ENCODE measurements around the gene TNFRSF18. TPM values are rescaled to one million over a fixed set of nuclear protein-coding genes. Genes with fewer than 3 reads are reported as not detected.
A peak's percentile ranks its signal among the peaks of the same experiment; 100 is the strongest.

Gene TNFRSF18
- total RNA-seq, 1 donor from 2014 or later = 1.2 TPM

DNA sequence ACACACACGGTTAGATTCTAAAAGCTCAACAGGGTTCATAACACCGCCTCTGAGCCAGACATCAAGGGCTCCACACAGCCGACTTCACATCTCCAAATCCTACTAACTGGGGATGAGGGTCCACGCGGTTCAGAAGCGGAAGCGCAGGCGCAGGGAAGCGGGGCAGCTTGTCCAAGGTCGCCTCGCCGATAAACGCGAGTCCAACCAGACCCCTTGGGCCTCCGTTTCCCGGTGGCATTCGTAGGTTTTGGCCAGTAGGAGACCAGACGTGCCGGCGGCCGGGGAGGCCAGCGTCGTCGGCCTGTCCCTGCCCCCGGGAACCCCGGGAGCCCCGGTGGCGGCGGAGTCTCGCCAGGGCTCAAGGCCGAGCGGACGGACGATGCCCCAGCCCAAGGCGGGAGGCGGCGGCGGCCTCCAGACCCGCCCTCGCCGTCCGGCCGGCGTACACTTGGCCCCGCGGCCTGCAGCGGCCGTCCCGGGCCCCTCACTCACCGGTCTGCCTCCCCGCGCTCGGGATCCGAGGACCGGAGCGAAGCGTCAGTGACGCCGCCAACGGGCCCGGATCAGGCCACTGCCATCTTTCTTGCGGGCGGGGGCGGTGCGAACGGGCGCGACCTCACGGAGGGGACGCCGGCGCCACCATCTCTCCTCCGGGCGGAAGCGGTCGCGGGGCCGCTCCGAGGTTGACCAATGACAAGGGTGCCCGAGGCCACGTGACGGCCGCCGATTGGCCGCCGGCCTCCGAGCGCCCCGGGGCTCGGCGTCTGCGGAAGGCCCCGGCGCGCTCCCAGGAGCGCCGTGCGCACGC lies 25.2 kb upstream of the TNFRSF18 start, which contains the start of gene SDF4:
SDF4 (minus strand) TSS at position 602 of the 808 bp plus-strand sequence. CDS start 3,229 bp downstream, outside the sequence.
- no peak for TF ChIP-seq CTCF (IDR thresholded peaks at IDR 0.05; ENCODE audit: unreplicated experiment)
- H3K27me3 Mint-ChIP-seq (ENCODE audit: low read depth) = no peaks in the 10 kb centered on the region
- peaks cover 15% of the 10 kb centered on the region for H3K36me3 Mint-ChIP-seq
- peak within 1 kb of the TSS; percentile 84 for H3K4me3 Mint-ChIP-seq
- peak; percentile 94 to 96 for DNase-seq (ENCODE audit: low spot score in 2 of 2, unreplicated experiment in 2 of 2)
- H3K9me3 Mint-ChIP-seq = peaks cover 4% of the 10 kb centered on the region
- H3K4me1 Mint-ChIP-seq = peaks cover 24% of the 10 kb centered on the region
- H3K27ac Mint-ChIP-seq = peak within 1 kb of the TSS; percentile 94

DNA sequence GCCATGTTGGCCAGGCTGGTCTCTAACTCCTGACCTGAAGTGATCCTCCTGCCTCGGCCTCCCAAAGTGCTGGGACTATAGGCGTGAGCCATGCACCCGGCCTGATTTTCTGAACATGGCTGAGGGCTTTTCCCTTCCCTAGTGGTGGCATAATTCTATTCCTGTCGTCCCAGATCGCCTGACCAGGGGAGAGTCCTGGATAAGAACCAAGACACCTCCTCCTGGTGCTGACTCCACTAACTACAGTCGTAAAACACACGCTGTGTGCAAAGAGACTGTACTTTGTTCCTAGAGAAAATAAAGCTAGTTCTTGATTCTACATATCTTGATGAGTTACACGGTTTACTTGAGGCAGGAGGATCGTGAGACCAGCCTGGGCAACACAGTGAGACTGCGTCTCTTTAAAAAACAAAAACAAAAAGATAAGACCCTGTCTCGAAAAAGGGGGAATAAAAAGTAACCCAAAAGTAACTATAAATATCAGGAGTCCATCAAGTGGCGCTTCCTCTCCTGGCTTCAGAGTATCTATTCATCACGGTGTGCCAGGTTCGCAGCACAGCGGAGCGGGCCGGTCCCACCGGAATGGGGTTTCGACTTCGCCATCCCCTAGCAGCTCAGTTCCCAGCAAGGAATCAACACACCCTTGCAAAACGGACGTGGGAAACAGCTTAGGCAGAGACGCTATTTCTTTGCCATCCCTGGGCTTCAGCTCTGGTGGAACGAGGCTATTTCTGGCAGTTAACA lies 24.4 kb upstream of the TNFRSF18 start:
- H3K4me3 Mint-ChIP-seq = peak overlapping the region; percentile 84
- DNase-seq (ENCODE audit: low spot score in 2 of 2, unreplicated experiment in 2 of 2) = no peak
- no peaks in the 10 kb centered on the region for H3K27me3 Mint-ChIP-seq (ENCODE audit: low read depth)
- peak overlapping the region; percentile 94 for H3K27ac Mint-ChIP-seq
- TF ChIP-seq CTCF (IDR thresholded peaks at IDR 0.05; ENCODE audit: unreplicated experiment) = no peak
- H3K9me3 Mint-ChIP-seq = peaks cover 4% of the 10 kb centered on the region
- H3K36me3 Mint-ChIP-seq = peaks cover 17% of the 10 kb centered on the region
- peaks cover 24% of the 10 kb centered on the region for H3K4me1 Mint-ChIP-seq

DNA sequence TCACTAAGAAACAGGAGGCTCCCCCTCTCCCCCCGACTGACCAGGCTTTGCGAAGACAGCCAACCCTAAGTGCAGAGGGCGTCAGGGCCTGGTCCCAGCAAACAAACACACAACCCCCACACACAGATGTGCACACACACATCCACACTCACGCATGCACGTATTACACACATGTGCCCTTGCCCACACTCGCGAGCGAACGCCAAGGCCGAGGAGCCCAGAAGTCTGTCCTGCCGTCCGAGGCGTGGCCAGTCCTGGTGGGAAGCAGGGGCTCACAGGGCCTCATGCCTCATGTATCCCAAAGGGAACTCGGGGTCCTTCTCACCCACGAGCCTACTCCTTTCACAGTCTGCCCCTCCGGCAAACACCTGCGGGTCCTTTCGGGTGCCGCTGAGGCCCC lies 23.4 kb upstream of the TNFRSF18 start:
- Mint-ChIP-seq H3K4me1 (peaks cover 24% of the 10 kb centered on the region), H3K9me3 (peaks cover 4% of the 10 kb centered on the region), H3K27ac (no peak overlapping the region), H3K27me3 (ENCODE audit: low read depth) (no peaks in the 10 kb centered on the region), H3K36me3 (peaks cover 21% of the 10 kb centered on the region), H3K4me3 (no peak overlapping the region)
- no peak for DNase-seq (ENCODE audit: low spot score in 2 of 2, unreplicated experiment in 2 of 2)
- TF ChIP-seq CTCF (IDR thresholded peaks at IDR 0.05; ENCODE audit: unreplicated experiment) = no peak

DNA sequence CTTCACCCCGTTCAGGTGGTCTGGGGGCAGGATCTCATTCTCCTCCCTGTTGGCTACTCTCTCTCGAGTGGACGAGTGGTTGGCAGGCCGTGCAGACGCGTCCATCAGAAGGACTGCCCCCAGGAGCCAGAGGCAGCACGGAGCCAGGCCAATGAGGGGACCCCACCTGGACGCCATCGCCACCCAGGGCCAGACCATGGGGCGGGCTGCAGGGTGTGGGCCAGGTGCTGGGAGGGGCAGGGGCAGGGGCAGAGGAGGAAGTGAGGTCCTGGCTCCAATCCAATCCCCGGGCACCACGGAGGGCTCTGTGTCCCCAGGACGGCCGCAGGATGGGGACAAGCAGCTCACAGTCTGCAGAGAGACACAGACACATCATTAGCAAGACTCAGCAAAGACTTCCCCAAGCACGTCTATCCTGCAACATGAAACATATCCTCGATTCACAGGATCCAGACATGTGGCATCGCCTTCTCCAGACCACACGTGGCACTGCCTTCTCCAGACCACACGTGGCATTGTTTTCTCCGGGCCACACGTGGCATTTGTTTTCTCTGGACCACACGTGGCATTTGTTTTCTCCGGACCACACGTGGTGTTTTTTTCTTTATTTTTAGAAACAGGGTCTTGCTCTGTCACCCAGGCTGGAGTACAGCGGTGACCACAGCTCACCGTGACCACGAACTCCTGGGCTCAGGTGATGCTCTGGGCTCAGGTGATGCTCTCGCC lies 22.4 kb upstream of the TNFRSF18 start:
- H3K9me3 Mint-ChIP-seq = peaks cover 4% of the 10 kb centered on the region
- TF ChIP-seq CTCF (IDR thresholded peaks at IDR 0.05; ENCODE audit: unreplicated experiment) = no peak
- peaks cover 15% of the 10 kb centered on the region for H3K36me3 Mint-ChIP-seq
- H3K4me3 Mint-ChIP-seq = no peak overlapping the region
- no peak overlapping the region for H3K27ac Mint-ChIP-seq
- H3K4me1 Mint-ChIP-seq = peaks cover 15% of the 10 kb centered on the region
- no peak for DNase-seq (ENCODE audit: low spot score in 2 of 2, unreplicated experiment in 2 of 2)
- H3K27me3 Mint-ChIP-seq (ENCODE audit: low read depth) = no peaks in the 10 kb centered on the region

DNA sequence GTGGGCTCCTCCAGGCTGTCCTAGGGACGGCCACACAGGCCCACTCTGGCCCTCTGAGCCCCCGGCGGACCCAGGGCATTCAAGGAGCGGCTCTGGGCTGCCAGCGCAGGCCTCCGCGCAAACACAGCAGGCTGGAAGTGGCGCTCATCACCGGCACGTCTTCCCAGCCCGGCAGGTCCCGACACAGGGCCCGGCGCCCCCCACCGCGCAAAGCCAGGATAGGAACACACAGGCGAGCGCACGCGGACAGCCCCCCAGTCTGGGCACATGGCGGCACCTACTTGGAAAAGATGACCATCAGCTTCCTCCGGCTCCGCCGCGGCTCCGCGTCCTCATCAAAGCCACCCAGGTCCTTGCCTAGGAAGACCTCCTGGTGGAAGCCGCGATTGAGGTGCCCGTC lies 21.8 kb upstream of the TNFRSF18 start:
- H3K27ac Mint-ChIP-seq = no peak overlapping the region
- no peak overlapping the region for H3K4me3 Mint-ChIP-seq
- H3K27me3 Mint-ChIP-seq (ENCODE audit: low read depth) = no peaks in the 10 kb centered on the region
- DNase-seq (ENCODE audit: low spot score in 2 of 2, unreplicated experiment in 2 of 2) = no peak
- H3K36me3 Mint-ChIP-seq = peaks cover 12% of the 10 kb centered on the region
- TF ChIP-seq CTCF (IDR thresholded peaks at IDR 0.05; ENCODE audit: unreplicated experiment) = no peak
- H3K9me3 Mint-ChIP-seq = no peaks in the 10 kb centered on the region
- H3K4me1 Mint-ChIP-seq = peaks cover 11% of the 10 kb centered on the region

All from mesothelial cell of epicardium (in vitro differentiated cells).